ENCODE results near the gene PNPLA5. TPM values are rescaled to one million over a fixed set of nuclear protein-coding genes. Genes with fewer than 3 reads are reported as not detected.

PNPLA5 gene
- not detected in 2 replicates for total RNA-seq (2014; rRNA removed; shearing (Covaris generic); ENCODE audit: low replicate concordance)

GRCh38 chr22:43891360-43892182, at the start of gene PNPLA5:
TSS of gene PNPLA5 (minus strand) at chr22:43892013. CDS start at chr22:43891880, 133 bp downstream.
- Histone ChIP-seq H3K4me3 (no peak within 1 kb of the TSS), H3K27me3 (peaks cover 3% of the 10 kb centered on the region; the same call in 1 of the 2 replicates), H3K9me3 (no peaks in the 10 kb centered on the region), H3K36me3 (no peaks in the 10 kb centered on the region)
- DNase-seq: no peak

GRCh38 chr22:43941449-43941848, 49.6 kb upstream of the PNPLA5 start:
- H3K9me3 ChIP-seq: no peaks in the 10 kb centered on the region
- H3K4me3 ChIP-seq: no peak overlapping the region
- H3K27me3 ChIP-seq: no peaks in the 10 kb centered on the region
- H3K36me3 ChIP-seq: peaks cover 28% of the 10 kb centered on the region
- no peak for DNase-seq

- no peaks in the 10 kb centered on the region for H3K27me3 ChIP-seq
- no peak overlapping the region for H3K4me3 ChIP-seq
- peaks cover 28% of the 10 kb centered on the region for H3K36me3 ChIP-seq
- no peaks in the 10 kb centered on the region for H3K9me3 ChIP-seq
- no peak for DNase-seq
These were observed 40.0 kb upstream of the PNPLA5 start for GRCh38 chr22:43931771-43932170.

GRCh38 chr22:43928908-43929307, 37.1 kb upstream of the PNPLA5 start:
- Histone ChIP-seq H3K36me3 (peaks cover 21% of the 10 kb centered on the region), H3K4me3 (no peak overlapping the region), H3K27me3 (no peaks in the 10 kb centered on the region), H3K9me3 (no peaks in the 10 kb centered on the region)
- no peak for DNase-seq

- DNase-seq: no peak
- peaks cover 18% of the 10 kb centered on the region for H3K36me3 ChIP-seq
- H3K27me3 ChIP-seq: no peaks in the 10 kb centered on the region
- no peak overlapping the region for H3K4me3 ChIP-seq
- no peaks in the 10 kb centered on the region for H3K9me3 ChIP-seq
These were observed 36.7 kb upstream of the PNPLA5 start for GRCh38 chr22:43928468-43928867.

GRCh38 chr22:43926349-43926710, 34.5 kb upstream of the PNPLA5 start:
- no peaks in the 10 kb centered on the region for H3K27me3 ChIP-seq
- H3K4me3 ChIP-seq: no peak overlapping the region
- no peaks in the 10 kb centered on the region for H3K9me3 ChIP-seq
- H3K36me3 ChIP-seq: peaks cover 14% of the 10 kb centered on the region
- DNase-seq: no peak

- peak; percentile 82 for DNase-seq
- Histone ChIP-seq H3K4me3 (peak overlapping the region; percentile 83), H3K27me3 (no peaks in the 10 kb centered on the region), H3K36me3 (peaks cover 13% of the 10 kb centered on the region; the same call in 1 of the 2 replicates), H3K9me3 (no peaks in the 10 kb centered on the region)
These were observed 33.9 kb upstream of the PNPLA5 start for GRCh38 chr22:43925433-43926348.

GRCh38 chr22:43924877-43925276, 33.1 kb upstream of the PNPLA5 start:
- DNase-seq: no peak
- H3K4me3 ChIP-seq: peak overlapping the region; percentile 83
- peaks cover 10% of the 10 kb centered on the region; the same call in 1 of the 2 replicates for H3K36me3 ChIP-seq
- H3K27me3 ChIP-seq: no peaks in the 10 kb centered on the region
- no peaks in the 10 kb centered on the region for H3K9me3 ChIP-seq

GRCh38 chr22:43923631-43924464, 32.0 kb upstream of the PNPLA5 start, which contains the start of gene PNPLA3:
TSS of gene PNPLA3 (plus strand) at chr22:43923805. CDS start at chr22:43923912, 107 bp downstream.
- no peaks in the 10 kb centered on the region for H3K9me3 ChIP-seq

GRCh38 chr22:43923191-43923590, 31.4 kb upstream of the PNPLA5 start:
- Histone ChIP-seq H3K9me3 (no peaks in the 10 kb centered on the region), H3K27me3 (no peaks in the 10 kb centered on the region), H3K4me3 (peak overlapping the region; percentile 83), H3K36me3 (peaks cover 5% of the 10 kb centered on the region; the same call in 1 of the 2 replicates)
- no peak for DNase-seq

More at GRCh38 chr22:43923631-43924464, 32.0 kb upstream of the PNPLA5 start, which contains the start of gene PNPLA3:
- peaks cover 7% of the 10 kb centered on the region; the same call in 1 of the 2 replicates for H3K36me3 ChIP-seq
- H3K4me3 ChIP-seq: peak within 1 kb of the TSS; percentile 83
- peak; percentile 91 for DNase-seq
- no peaks in the 10 kb centered on the region for H3K27me3 ChIP-seq

GRCh38 chr22:43922123-43922522, 30.3 kb upstream of the PNPLA5 start:
- Histone ChIP-seq H3K36me3 (0 out of 2 replicates have a peak, but pooled peaks cover 4% of the 10 kb centered on the region), H3K4me3 (no peak overlapping the region), H3K9me3 (no peaks in the 10 kb centered on the region), H3K27me3 (no peaks in the 10 kb centered on the region)
- DNase-seq: no peak

GRCh38 chr22:43921370-43921769, 29.6 kb upstream of the PNPLA5 start:
- H3K27me3 ChIP-seq: no peaks in the 10 kb centered on the region
- DNase-seq: peak; percentile 79
- H3K4me3 ChIP-seq: no peak overlapping the region
- H3K9me3 ChIP-seq: no peaks in the 10 kb centered on the region
- H3K36me3 ChIP-seq: no peaks in the 10 kb centered on the region

- H3K4me3 ChIP-seq: no peak overlapping the region
- DNase-seq: peak; percentile 61
- H3K36me3 ChIP-seq: no peaks in the 10 kb centered on the region
- no peaks in the 10 kb centered on the region for H3K9me3 ChIP-seq
- H3K27me3 ChIP-seq: no peaks in the 10 kb centered on the region
These were observed 27.5 kb upstream of the PNPLA5 start for GRCh38 chr22:43919106-43919973.

GRCh38 chr22:43917521-43917920, 25.7 kb upstream of the PNPLA5 start:
- no peak overlapping the region for H3K4me3 ChIP-seq

GRCh38 chr22:43911351-43911750, 19.5 kb upstream of the PNPLA5 start:
- DNase-seq: no peak
- H3K9me3 ChIP-seq: no peaks in the 10 kb centered on the region
- H3K36me3 ChIP-seq: no peaks in the 10 kb centered on the region
- H3K4me3 ChIP-seq: no peak overlapping the region
- no peaks in the 10 kb centered on the region for H3K27me3 ChIP-seq

More at GRCh38 chr22:43917521-43917920, 25.7 kb upstream of the PNPLA5 start:
- Histone ChIP-seq H3K27me3 (no peaks in the 10 kb centered on the region), H3K36me3 (no peaks in the 10 kb centered on the region), H3K9me3 (no peaks in the 10 kb centered on the region)
- DNase-seq: peak; percentile 23
